NB4 (cell line): ENCODE results near the gene LRP11.

ENCODE experiments used
- CTCF ChIP-seq: IDR thresholded peaks from one replicate; pipeline ENCODE4 v1.5.1; 2012; ENCODE audit warnings: low read depth, low read length
- MAX ChIP-seq: IDR thresholded peaks from 2 replicates; pipeline ENCODE4 v1.6.1; 2011; ENCODE audit warnings: low read depth, low read length
- POLR2A ChIP-seq: IDR thresholded peaks from 2 replicates; pipeline ENCODE4 v1.6.1; 2011; ENCODE audit warnings: mild to moderate bottlenecking; ENCODE audit not compliant: insufficient read length; ENCODE audit errors: extremely low read depth

DNA sequence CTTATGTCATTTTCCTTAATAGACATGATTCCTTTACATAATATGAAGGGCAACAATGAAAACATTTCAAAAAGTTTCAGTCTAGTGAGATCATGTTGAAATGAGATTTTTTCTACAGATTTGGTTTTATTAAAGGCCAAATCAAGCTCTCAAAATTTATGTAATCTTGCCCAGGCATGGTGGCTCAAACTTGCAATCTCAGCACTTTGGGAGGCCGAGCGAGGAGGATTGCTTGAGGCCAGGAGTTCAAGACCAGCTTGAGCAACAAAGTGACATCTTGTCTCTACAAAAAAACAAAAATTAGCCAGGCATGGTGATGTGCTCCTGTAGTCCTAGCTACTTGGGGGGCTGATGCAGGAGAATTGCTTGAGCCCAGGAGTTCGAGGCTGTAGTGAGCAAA is 50.8 kb downstream of the LRP11 start:
- TF ChIP-seq CTCF: no peak
- no peak for TF ChIP-seq MAX
- TF ChIP-seq POLR2A: no peak
